Measurements from ENCODE around the gene BLCAP. TPM values are rescaled to one million over a fixed set of nuclear protein-coding genes. Genes with fewer than 3 reads are reported as not detected.

The BLCAP gene
- total RNA-seq, 1 donor from 2014 or later, result 178 TPM

GRCh38 chr20:37573626-37574198, 46.0 kb upstream of the BLCAP start:
- no peak for DNase-seq (ENCODE audit: low spot score)

DNA sequence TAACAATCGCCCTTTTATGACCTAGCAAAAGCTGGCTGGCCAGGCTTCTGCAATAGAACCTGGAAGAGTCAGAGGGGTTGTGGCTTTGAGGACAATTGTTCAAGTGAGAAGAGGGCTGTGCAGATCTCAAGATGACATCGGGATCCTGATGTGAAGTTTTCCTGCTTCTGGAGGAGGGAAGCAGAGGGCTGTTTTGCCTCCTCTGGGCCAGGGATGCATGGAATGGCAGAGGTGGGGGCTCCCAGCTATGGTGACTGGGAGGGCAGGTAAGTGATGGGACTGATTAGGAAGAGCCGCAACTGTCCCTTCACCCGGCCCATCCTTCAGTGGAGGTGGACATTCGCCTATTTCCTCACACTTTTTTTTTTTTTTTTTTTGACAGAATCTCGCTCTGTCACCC, 43.4 kb upstream of the BLCAP start:
- H3K4me3 Mint-ChIP-seq (ENCODE audit: unreplicated experiment), result no peak overlapping the region
- H3K36me3 Mint-ChIP-seq (ENCODE audit: low read depth, unreplicated experiment), result no peaks in the 10 kb centered on the region
- H3K9me3 Mint-ChIP-seq (ENCODE audit: unreplicated experiment), result no peaks in the 10 kb centered on the region
- peaks cover 8% of the 10 kb centered on the region for H3K27me3 Mint-ChIP-seq (ENCODE audit: unreplicated experiment)
- no peak overlapping the region for H3K27ac Mint-ChIP-seq (ENCODE audit: unreplicated experiment)
- H3K4me1 Mint-ChIP-seq (ENCODE audit: unreplicated experiment), result peaks cover 12% of the 10 kb centered on the region
- no peak for TF ChIP-seq CTCF (IDR thresholded peaks at IDR 0.05; ENCODE audit: unreplicated experiment)
- DNase-seq (ENCODE audit: low spot score), result no peak

More at GRCh38 chr20:37573626-37574198, 46.0 kb upstream of the BLCAP start:
- H3K4me3 Mint-ChIP-seq (ENCODE audit: unreplicated experiment), result peak overlapping the region; percentile 49
- no peaks in the 10 kb centered on the region for H3K9me3 Mint-ChIP-seq (ENCODE audit: unreplicated experiment)
- H3K36me3 Mint-ChIP-seq (ENCODE audit: low read depth, unreplicated experiment), result no peaks in the 10 kb centered on the region
- no peak for TF ChIP-seq CTCF (IDR thresholded peaks at IDR 0.05; ENCODE audit: unreplicated experiment)
- H3K27ac Mint-ChIP-seq (ENCODE audit: unreplicated experiment), result no peak overlapping the region
- H3K4me1 Mint-ChIP-seq (ENCODE audit: unreplicated experiment), result peaks cover 15% of the 10 kb centered on the region
- H3K27me3 Mint-ChIP-seq (ENCODE audit: unreplicated experiment), result peaks cover 12% of the 10 kb centered on the region

DNA sequence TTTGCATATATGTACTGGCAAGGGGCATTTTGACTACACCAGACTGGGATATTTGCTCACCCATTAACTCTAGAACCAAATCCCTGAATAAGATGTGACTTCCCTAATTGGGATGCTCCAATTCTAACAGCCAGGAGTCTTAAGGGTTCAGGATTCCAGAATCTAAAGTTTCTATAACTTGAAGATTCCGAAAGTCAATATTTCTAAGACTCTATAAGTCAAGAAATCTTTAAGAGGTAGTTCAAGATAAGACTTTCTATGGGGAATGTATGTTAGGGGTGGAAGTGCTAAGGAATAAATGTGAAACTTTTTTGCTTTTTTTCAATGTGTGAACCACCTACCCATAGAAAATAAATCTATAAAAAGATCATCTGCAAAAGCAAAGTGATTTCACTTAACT, 42.7 kb upstream of the BLCAP start:
- TF ChIP-seq CTCF (IDR thresholded peaks at IDR 0.05; ENCODE audit: unreplicated experiment), result no peak
- no peaks in the 10 kb centered on the region for H3K9me3 Mint-ChIP-seq (ENCODE audit: unreplicated experiment)
- H3K27me3 Mint-ChIP-seq (ENCODE audit: unreplicated experiment), result peaks cover 10% of the 10 kb centered on the region
- no peak overlapping the region for H3K4me3 Mint-ChIP-seq (ENCODE audit: unreplicated experiment)
- no peaks in the 10 kb centered on the region for H3K36me3 Mint-ChIP-seq (ENCODE audit: low read depth, unreplicated experiment)
- no peak for DNase-seq (ENCODE audit: low spot score)
- peaks cover 12% of the 10 kb centered on the region for H3K4me1 Mint-ChIP-seq (ENCODE audit: unreplicated experiment)
- no peak overlapping the region for H3K27ac Mint-ChIP-seq (ENCODE audit: unreplicated experiment)

DNA sequence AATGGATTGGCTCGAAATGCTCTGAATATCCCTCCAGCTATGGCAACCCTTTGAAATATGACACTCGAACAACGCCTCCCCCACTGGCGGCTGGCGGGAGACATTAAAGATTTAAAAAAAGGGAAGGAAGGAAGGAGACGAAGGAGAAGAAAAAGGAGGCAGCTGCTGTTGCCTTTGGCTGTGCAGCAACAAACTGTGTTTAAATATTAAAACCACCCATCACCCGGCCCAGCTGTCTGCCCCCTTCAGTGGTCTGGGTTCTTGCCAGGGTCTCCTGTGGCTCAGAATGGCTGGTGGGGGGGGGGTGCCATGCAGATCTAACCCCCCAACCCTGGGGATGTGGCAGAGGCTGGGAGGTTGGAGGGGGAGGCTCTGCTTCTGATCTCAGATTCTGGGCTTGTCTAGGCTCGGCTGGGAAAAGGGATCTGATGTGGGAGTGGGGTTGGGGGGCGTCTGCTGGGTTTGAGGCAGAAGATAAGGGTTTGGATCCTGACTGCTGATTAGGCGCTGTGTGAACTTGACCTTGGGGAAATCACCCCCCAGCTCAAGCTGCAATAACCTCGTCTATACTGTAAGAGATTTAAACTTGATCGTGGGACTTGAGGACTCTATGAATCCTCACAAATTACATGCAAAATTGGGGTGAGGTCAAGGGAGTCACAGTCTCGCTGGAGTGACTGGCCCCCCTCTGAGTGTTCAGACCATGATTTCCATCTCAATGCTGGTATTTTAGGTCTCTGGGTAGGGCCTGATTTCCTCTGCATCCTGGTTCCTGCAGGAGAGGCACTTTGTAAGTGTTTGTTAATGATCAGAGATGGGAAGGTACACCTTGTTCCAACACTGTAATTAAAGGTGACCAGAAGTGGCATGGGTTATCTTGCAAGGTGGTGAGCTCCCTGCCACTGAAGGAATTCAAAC, 40.3 kb upstream of the BLCAP start:
- Mint-ChIP-seq H3K4me3 (ENCODE audit: unreplicated experiment) (peak overlapping the region; percentile 67), H3K27me3 (ENCODE audit: unreplicated experiment) (peaks cover 7% of the 10 kb centered on the region), H3K4me1 (ENCODE audit: unreplicated experiment) (peaks cover 17% of the 10 kb centered on the region), H3K9me3 (ENCODE audit: unreplicated experiment) (no peaks in the 10 kb centered on the region), H3K27ac (ENCODE audit: unreplicated experiment) (no peak overlapping the region), H3K36me3 (ENCODE audit: low read depth, unreplicated experiment) (no peaks in the 10 kb centered on the region)
- TF ChIP-seq CTCF (IDR thresholded peaks at IDR 0.05; ENCODE audit: unreplicated experiment), result no peak
- DNase-seq (ENCODE audit: low spot score), result no peak

DNA sequence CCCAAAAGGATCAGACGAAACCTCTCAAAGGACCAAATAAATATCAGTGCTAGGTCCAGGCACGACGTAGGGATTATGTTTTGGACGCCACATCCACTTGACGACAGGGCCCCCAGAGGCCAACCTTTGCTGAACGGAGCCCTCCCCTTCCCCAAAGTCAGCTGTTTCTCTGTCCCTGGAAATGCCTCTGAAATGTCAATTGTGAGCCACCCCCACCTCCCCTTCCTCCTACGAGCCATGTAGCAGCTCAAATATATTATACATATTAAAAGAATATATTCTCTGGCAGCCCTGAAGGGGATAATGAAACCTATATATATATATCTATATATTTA, 39.6 kb upstream of the BLCAP start:
- TF ChIP-seq CTCF (IDR thresholded peaks at IDR 0.05; ENCODE audit: unreplicated experiment), result no peak

More for the DNA sequence above, 39.6 kb upstream of the BLCAP start:
- Mint-ChIP-seq H3K27ac (ENCODE audit: unreplicated experiment) (no peak overlapping the region), H3K4me1 (ENCODE audit: unreplicated experiment) (peaks cover 17% of the 10 kb centered on the region), H3K27me3 (ENCODE audit: unreplicated experiment) (peaks cover 4% of the 10 kb centered on the region), H3K4me3 (ENCODE audit: unreplicated experiment) (no peak overlapping the region), H3K9me3 (ENCODE audit: unreplicated experiment) (no peaks in the 10 kb centered on the region), H3K36me3 (ENCODE audit: low read depth, unreplicated experiment) (no peaks in the 10 kb centered on the region)
- DNase-seq (ENCODE audit: low spot score), result no peak
